HG03460 (cell line): ENCODE measurements around the gene ZNF236.

Source experiments
- ATAC-seq: cut with Tn5 transposase; IDR thresholded peaks from one replicate; pipeline ENCODE4 v1.9.1; 2021; ENCODE audit not compliant: unreplicated experiment

ZNF236 gene

GRCh38 chr18:76859474-76860339, 37.4 kb downstream of the ZNF236 start:
- ATAC-seq: no peak

- ATAC-seq: no peak
Measured at GRCh38 chr18:76860411-76860810, 38.1 kb downstream of the ZNF236 start.

- no peak for ATAC-seq
Measured at GRCh38 chr18:76866666-76867065, 44.3 kb downstream of the ZNF236 start.

- ATAC-seq: no peak
Measured at GRCh38 chr18:76873311-76873710, 51.0 kb downstream of the ZNF236 start.

- ATAC-seq: no peak
Measured at GRCh38 chr18:76873713-76874112, 51.4 kb downstream of the ZNF236 start.

GRCh38 chr18:76874642-76875389, 52.5 kb downstream of the ZNF236 start:
- peak; percentile 28 for ATAC-seq

GRCh38 chr18:76875390-76876325, 53.3 kb downstream of the ZNF236 start:
- peak; percentile 56 for ATAC-seq

- ATAC-seq: no peak
Measured at GRCh38 chr18:76878426-76878825, 56.1 kb downstream of the ZNF236 start.

- ATAC-seq: no peak
Measured at GRCh38 chr18:76880026-76880425, 57.7 kb downstream of the ZNF236 start.

- no peak for ATAC-seq
Measured at GRCh38 chr18:76881744-76882143, 59.4 kb downstream of the ZNF236 start.

GRCh38 chr18:76882146-76882545, 59.8 kb downstream of the ZNF236 start:
- ATAC-seq: no peak

- no peak for ATAC-seq
Measured at GRCh38 chr18:76885001-76885400, 62.6 kb downstream of the ZNF236 start.

- ATAC-seq: no peak
Measured at GRCh38 chr18:76886112-76886511, 63.8 kb downstream of the ZNF236 start.

- ATAC-seq: no peak
Measured at GRCh38 chr18:76889091-76889699, 66.8 kb downstream of the ZNF236 start.

GRCh38 chr18:76892832-76893231, 70.5 kb downstream of the ZNF236 start:
- no peak for ATAC-seq

- ATAC-seq: no peak
Measured at GRCh38 chr18:76894566-76895346, 72.4 kb downstream of the ZNF236 start.

- no peak for ATAC-seq
Measured at GRCh38 chr18:76895498-76895897, 73.1 kb downstream of the ZNF236 start.

- ATAC-seq: no peak
Measured at GRCh38 chr18:76896677-76897076, 74.3 kb downstream of the ZNF236 start.

- ATAC-seq: no peak
Measured at GRCh38 chr18:76897257-76897656, 74.9 kb downstream of the ZNF236 start.

- ATAC-seq: no peak
Measured at GRCh38 chr18:76903386-76903785, 81.0 kb downstream of the ZNF236 start.
